ENCODE data around the gene IL1RN. TPM values are rescaled to one million over a fixed set of nuclear protein-coding genes. Genes with fewer than 3 reads are reported as not detected.

Gene IL1RN
- total RNA-seq, 1 donor from 2014 or later, result not detected

DNA sequence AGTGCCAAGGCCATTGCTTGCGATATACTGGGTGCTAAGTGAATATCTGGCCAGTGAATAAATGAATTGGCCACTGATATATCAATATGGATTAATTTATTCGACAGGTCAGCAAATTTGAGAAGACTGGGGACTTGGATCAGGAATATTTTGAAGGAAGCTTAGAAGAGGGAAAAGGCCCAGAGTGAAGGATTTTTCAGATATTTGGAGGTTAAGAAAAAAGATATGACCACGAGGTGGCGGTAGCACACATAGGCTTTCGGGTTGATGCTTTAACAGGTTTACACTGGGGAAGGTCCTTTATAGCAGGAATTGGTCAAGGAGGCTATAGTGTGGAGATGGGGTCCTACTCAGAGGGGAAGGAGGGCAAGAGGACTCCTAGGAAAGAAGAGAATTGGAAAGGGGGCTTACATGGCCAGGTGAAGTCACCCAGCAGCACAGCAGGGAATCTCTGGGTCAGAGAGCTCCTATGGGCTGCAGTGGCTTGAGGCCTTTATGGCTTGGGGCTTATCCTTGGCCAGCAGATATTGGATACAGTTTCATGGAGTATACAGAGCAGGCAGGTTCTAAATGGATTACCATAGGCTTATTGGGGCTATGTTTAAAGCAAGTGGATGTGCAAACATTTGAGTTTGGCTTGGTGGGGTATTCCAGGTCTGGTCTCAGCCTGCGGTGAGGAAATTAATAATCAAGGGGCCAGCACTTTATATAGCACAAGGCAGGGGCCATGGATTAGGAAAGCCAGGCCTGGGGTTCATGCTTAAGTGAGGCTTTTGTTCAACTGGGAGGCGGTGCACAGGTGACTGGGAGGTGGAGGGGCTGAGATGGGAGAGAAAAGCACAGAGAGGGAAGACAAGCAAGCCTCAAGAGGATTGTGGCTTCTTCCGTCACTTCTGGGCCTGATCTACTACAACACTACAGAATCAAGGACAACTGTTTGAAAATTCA is 9.7 kb downstream of the IL1RN start:
- no peak for DNase-seq (ENCODE audit: low spot score)
- Mint-ChIP-seq H3K27me3 (ENCODE audit: low read depth) (peaks cover 11% of the 10 kb centered on the region), H3K9me3 (ENCODE audit: low read depth) (no peaks in the 10 kb centered on the region), H3K27ac (ENCODE audit: unreplicated experiment) (no peak overlapping the region), H3K36me3 (ENCODE audit: low read depth) (no peaks in the 10 kb centered on the region), H3K4me3 (ENCODE audit: unreplicated experiment) (no peak overlapping the region), H3K4me1 (ENCODE audit: low read depth) (peaks cover 4% of the 10 kb centered on the region)
- TF ChIP-seq CTCF (IDR thresholded peaks at IDR 0.05), result peak; percentile 86

- H3K4me3 Mint-ChIP-seq (ENCODE audit: unreplicated experiment), result no peak overlapping the region
- H3K27me3 Mint-ChIP-seq (ENCODE audit: low read depth), result peaks cover 12% of the 10 kb centered on the region
- TF ChIP-seq CTCF (IDR thresholded peaks at IDR 0.05), result no peak
- peaks cover 4% of the 10 kb centered on the region for H3K4me1 Mint-ChIP-seq (ENCODE audit: low read depth)
- no peak for DNase-seq (ENCODE audit: low spot score)
- H3K27ac Mint-ChIP-seq (ENCODE audit: unreplicated experiment), result no peak overlapping the region
- no peaks in the 10 kb centered on the region for H3K36me3 Mint-ChIP-seq (ENCODE audit: low read depth)
- no peaks in the 10 kb centered on the region for H3K9me3 Mint-ChIP-seq (ENCODE audit: low read depth)
Observed at GRCh38 chr2:113137827-113138226, 10.4 kb downstream of the IL1RN start.

DNA sequence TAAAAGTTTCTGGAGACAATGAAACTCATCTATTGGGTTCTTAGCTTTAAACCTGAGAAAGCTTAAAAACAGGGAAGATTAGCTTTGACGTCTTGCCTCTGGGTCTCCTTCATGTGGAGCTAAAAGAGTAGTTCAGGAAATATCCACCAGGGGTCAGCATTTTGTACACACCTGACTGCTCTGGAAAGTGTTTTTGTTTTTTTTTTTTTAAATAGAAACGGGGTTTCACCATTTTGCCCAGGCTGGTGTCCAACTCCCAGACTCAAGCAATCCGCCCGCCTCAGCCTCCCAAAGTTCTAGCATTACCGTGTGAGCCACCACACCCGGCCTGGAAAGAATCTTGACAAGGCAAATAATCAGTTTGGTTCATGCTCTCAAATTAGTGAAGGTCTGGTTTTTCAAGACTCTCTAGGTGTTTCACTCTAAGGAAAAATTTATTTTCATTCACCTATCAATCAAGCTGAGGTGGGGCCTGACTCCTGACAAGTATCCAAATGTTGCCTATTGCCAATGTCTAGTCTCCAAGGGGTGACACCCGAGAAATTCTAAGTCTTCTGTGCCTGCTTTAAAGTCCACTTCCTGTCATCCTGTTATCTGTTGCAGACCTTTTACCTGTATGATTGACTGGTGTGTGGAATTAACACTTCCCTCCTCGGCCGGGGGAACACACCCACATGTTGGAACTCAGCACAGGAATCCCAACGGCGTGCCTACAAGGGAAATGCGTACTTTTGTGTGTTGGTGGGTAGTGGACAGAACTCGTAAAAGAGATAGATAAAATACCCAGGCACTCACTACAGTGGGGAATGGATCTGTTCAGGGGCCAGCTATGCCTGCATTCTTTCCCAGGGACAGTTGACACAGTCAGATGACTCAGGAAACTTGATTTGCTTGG is 11.3 kb downstream of the IL1RN start:
- Mint-ChIP-seq H3K9me3 (ENCODE audit: low read depth) (no peaks in the 10 kb centered on the region), H3K4me3 (ENCODE audit: unreplicated experiment) (no peak overlapping the region), H3K4me1 (ENCODE audit: low read depth) (peaks cover 4% of the 10 kb centered on the region), H3K27ac (ENCODE audit: unreplicated experiment) (no peak overlapping the region), H3K36me3 (ENCODE audit: low read depth) (no peaks in the 10 kb centered on the region), H3K27me3 (ENCODE audit: low read depth) (peaks cover 9% of the 10 kb centered on the region)
- TF ChIP-seq CTCF (IDR thresholded peaks at IDR 0.05), result peak; percentile 90
- no peak for DNase-seq (ENCODE audit: low spot score)

DNA sequence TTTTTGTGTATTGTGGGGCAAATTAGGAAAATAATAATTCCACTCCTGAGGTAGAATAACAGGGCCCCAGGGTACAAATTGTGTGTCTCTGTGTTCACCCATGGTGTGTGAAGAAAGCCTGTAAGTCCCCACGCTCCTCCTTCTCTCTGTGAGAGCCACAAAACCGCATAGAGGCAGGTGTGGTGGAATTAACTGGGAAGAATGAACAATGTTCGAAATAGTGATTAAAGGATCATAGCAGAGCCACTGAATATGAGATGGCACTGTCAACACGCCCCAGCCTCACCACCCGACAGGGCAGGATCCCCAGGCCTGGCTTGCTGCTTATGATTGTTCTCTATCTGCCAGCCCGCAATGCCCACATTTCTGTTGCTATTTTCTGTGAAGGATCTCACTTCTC is 14.1 kb downstream of the IL1RN start:
- TF ChIP-seq CTCF (IDR thresholded peaks at IDR 0.05), result no peak
- no peak overlapping the region for H3K4me3 Mint-ChIP-seq (ENCODE audit: unreplicated experiment)
- H3K27ac Mint-ChIP-seq (ENCODE audit: unreplicated experiment), result no peak overlapping the region
- peaks cover 11% of the 10 kb centered on the region for H3K9me3 Mint-ChIP-seq (ENCODE audit: low read depth)
- H3K4me1 Mint-ChIP-seq (ENCODE audit: low read depth), result peaks cover 4% of the 10 kb centered on the region
- no peak for DNase-seq (ENCODE audit: low spot score)
- H3K27me3 Mint-ChIP-seq (ENCODE audit: low read depth), result peaks cover 16% of the 10 kb centered on the region
- peaks cover 4% of the 10 kb centered on the region for H3K36me3 Mint-ChIP-seq (ENCODE audit: low read depth)

- Mint-ChIP-seq H3K4me1 (ENCODE audit: low read depth) (peaks cover 4% of the 10 kb centered on the region), H3K27me3 (ENCODE audit: low read depth) (peaks cover 17% of the 10 kb centered on the region), H3K9me3 (ENCODE audit: low read depth) (peaks cover 11% of the 10 kb centered on the region), H3K27ac (ENCODE audit: unreplicated experiment) (no peak overlapping the region), H3K4me3 (ENCODE audit: unreplicated experiment) (no peak overlapping the region), H3K36me3 (ENCODE audit: low read depth) (peaks cover 4% of the 10 kb centered on the region)
- DNase-seq (ENCODE audit: low spot score), result no peak
- TF ChIP-seq CTCF (IDR thresholded peaks at IDR 0.05), result no peak
Observed at GRCh38 chr2:113142290-113142689, 14.9 kb downstream of the IL1RN start.
